ENCODE data around the gene TEX10.

DNA sequence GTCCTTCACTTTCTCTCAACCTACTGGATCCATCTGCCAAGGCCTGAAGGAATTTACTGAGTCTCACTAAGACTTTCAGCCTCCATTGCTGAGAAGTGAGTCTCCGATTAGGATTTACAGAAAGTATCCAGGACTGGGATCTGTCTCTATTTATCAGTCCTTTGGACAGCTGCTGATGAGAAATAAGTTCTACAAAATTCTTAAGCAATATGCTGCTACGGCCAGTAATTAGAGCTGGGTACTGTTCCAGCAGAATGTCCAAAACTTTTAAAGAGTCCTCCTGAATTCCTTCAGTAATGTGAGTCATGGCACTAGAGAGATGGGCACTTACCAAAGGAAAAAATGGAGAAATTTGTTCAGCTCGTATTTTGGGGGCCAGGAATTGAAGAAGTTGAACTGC, 5.9 kb downstream of the TEX10 start:
- TF ChIP-seq GATA2 (IDR thresholded peaks at IDR 0.05; ENCODE audit: low read depth, low read length) (no peak), GATA3 (IDR thresholded peaks at IDR 0.05; ENCODE audit: low read depth, low read length) (no peak)
